Body of pancreas (tissue), 4 donors: ENCODE data around the gene TAC4. TPM values are rescaled to one million over a fixed set of nuclear protein-coding genes. Genes with fewer than 3 reads are reported as not detected.
A peak's percentile ranks its signal among the peaks of the same experiment; 100 is the strongest.

Experiments
- ATAC-seq: fragments of 150-250 bp; one replicate; pipeline ENCODE4 v1.9.1; 2016
- DNase-seq, 4 donors: peaks; one replicate each; pipeline ENCODE4 v3.0.0-alpha.2; 2019
- H3K27ac ChIP-seq, 4 donors: fragments of 200-600 bp; sonication (generic); 1 replicate in 3 of 4; 2 replicates in 1 of 4; pipeline versions ENCODE4 v1.5.1 to v1.6.1; 2016 to 2019; ENCODE audit warnings: mild to moderate bottlenecking in 1 of 4, mixed read lengths in 1 of 4, moderate library complexity in 1 of 4
- H3K27me3 ChIP-seq, 2 donors: fragments of 200-600 bp; sonication (generic); one replicate each; pipeline ENCODE4 v1.6.0; 2016; ENCODE audit warnings: mild to moderate bottlenecking in 1 of 2
- H3K36me3 ChIP-seq, 2 donors: fragments of 200-600 bp; sonication (generic); replicated peaks in 1 of 2; 2 replicates each; pipeline ENCODE4 v1.5.1; 2016; ENCODE audit warnings: low read depth in 2 of 2; ENCODE audit not compliant: insufficient read depth in 1 of 2
- H3K4me1 ChIP-seq: fragments of 200-600 bp; sonication (generic); one replicate; pipeline ENCODE4 v1.6.0; 2016
- H3K4me3 ChIP-seq, 2 donors: fragments of 200-600 bp; sonication (generic); 1 replicate in 1 of 2; 2 replicates in 1 of 2; pipeline ENCODE4 v1.5.1; 2016 to 2019
- H3K9me3 ChIP-seq, 3 donors: fragments of 200-600 bp; sonication (generic); 1 replicate in 2 of 3; 2 replicates in 1 of 3; pipeline ENCODE4 v1.5.1; 2016
- CTCF ChIP-seq, 7 experiments: fragments of 450-650 bp in 4 of 7; fragments of 200-600 bp in 3 of 7; sonication (generic) in 3 of 7; IDR thresholded peaks; one replicate each; pipeline ENCODE4 v1.5.1; 2016 to 2019; ENCODE audit warnings: antibody characterized with exemption in 7 of 7
- POLR2A ChIP-seq, 3 donors: fragments of 450-650 bp; IDR thresholded peaks; one replicate each; pipeline ENCODE4 v1.6.1; 2016; ENCODE audit warnings: antibody characterized with exemption in 3 of 3, mild to moderate bottlenecking in 2 of 3
- WGBS, 2 donors: methylation state at CpG; one replicate each; pipeline ENCODE4 v1.1.5; 2017; 5-methylcytosine and 5-hydroxymethylcytosine counted together
- intact Hi-C: fragments of 100-400 bp; cut with DNase I; formaldehyde crosslinking; loops from one replicate; pipeline ENCODE4 v1.15.1; 2023
- total RNA-seq, 2 donors: library from RNA; depleted of rRNA; stranded (reverse); fragments of >200 nt; gene quantifications; one replicate each; pipeline ENCODE4 v1.1.0, GENCODE V29; 2016

TAC4 gene
- total RNA-seq, 2 donors from 2014 or later: not detected

- DNase-seq: no peak
- 87 to 92% methylated on average over 5 of the region's 5 CpGs for WGBS, 2 donors
- H3K4me1 ChIP-seq: peaks cover 39% of the 10 kb centered on the region
- TF ChIP-seq POLR2A (IDR thresholded peaks at IDR 0.05) (no peak), CTCF (IDR thresholded peaks at IDR 0.05) (no peak)
- peaks cover 6 to 9% of the 10 kb centered on the region in 2 donors for H3K36me3 ChIP-seq
- no peak for ATAC-seq
- no peaks in the 10 kb centered on the region for H3K27me3 ChIP-seq
- H3K4me3 ChIP-seq: no peak overlapping the region
- H3K27ac ChIP-seq: no peak overlapping the region
- intact Hi-C loops: no loop called here
- no peaks in the 10 kb centered on the region for H3K9me3 ChIP-seq
Measured at GRCh38 chr17:49819138-49819537, 28.7 kb downstream of the TAC4 start.

GRCh38 chr17:49817993-49818392 lies 29.9 kb downstream of the TAC4 start:
- Histone ChIP-seq H3K27ac (no peak overlapping the region), H3K36me3 (peaks cover 0 to 7% of the 10 kb centered on the region in 2 donors), H3K4me1 (peaks cover 39% of the 10 kb centered on the region), H3K9me3 (no peaks in the 10 kb centered on the region), H3K27me3 (no peaks in the 10 kb centered on the region), H3K4me3 (no peak overlapping the region)
- no peak for DNase-seq
- intact Hi-C loops: no loop called here
- ATAC-seq: no peak
- TF ChIP-seq CTCF (IDR thresholded peaks at IDR 0.05): no peak
- no peak for TF ChIP-seq POLR2A (IDR thresholded peaks at IDR 0.05)
- WGBS, 2 donors: 95 to 96% methylated on average over 4 of the region's 4 CpGs

GRCh38 chr17:49815761-49816281 lies 32.0 kb downstream of the TAC4 start:
- WGBS, 2 donors: 35 to 49% methylated on average over 9 of the region's 9 CpGs
- Histone ChIP-seq H3K36me3 (peaks cover 0 to 7% of the 10 kb centered on the region in 2 donors), H3K4me3 (no peak overlapping the region), H3K27ac (peak overlapping the region in 3 of 4 donors; percentile 23 to 36 (median 34)), H3K27me3 (no peaks in the 10 kb centered on the region), H3K4me1 (peaks cover 24% of the 10 kb centered on the region), H3K9me3 (no peaks in the 10 kb centered on the region)
- TF ChIP-seq POLR2A (IDR thresholded peaks at IDR 0.05): no peak
- no peak for TF ChIP-seq CTCF (IDR thresholded peaks at IDR 0.05)
- DNase-seq (no peak), ATAC-seq (peak; percentile 42)
- intact Hi-C loops: no loop called here

- Histone ChIP-seq H3K36me3 (peaks cover 0 to 7% of the 10 kb centered on the region in 2 donors), H3K4me1 (peaks cover 16% of the 10 kb centered on the region), H3K27ac (peak overlapping the region in 3 of 4 donors; percentile 23 to 36 (median 34)), H3K27me3 (no peaks in the 10 kb centered on the region), H3K4me3 (no peak overlapping the region), H3K9me3 (no peaks in the 10 kb centered on the region)
- DNase-seq (no peak), ATAC-seq (no peak)
- intact Hi-C loops: no loop called here
- WGBS, 2 donors: 82 to 83% methylated on average over 4 of the region's 4 CpGs
- TF ChIP-seq POLR2A (IDR thresholded peaks at IDR 0.05) (no peak), CTCF (IDR thresholded peaks at IDR 0.05) (no peak)
Measured at GRCh38 chr17:49814781-49815529, 32.9 kb downstream of the TAC4 start.
